SK-N-SH (cell line): Measurements from ENCODE around the gene LARP4. TPM values are rescaled to one million over a fixed set of nuclear protein-coding genes. Genes with fewer than 3 reads are reported as not detected.

Experiments used
- CTCF ChIA-PET: fragments of 300-600, 350-600 bp; formaldehyde crosslinking; extraction: SDS; loops from one replicate; lab custom pipeline; 2021; lab: Yijun Ruan, JAX
- POLR2A ChIA-PET: fragments of 350-600 bp; sonication (Branson Sonifier 250); formaldehyde crosslinking; extraction: SDS; loops from one replicate; lab custom pipeline; 2020; ENCODE audit warnings: antibody characterized with exemption, inconsistent platforms; lab: Yijun Ruan, JAX
- DNase-seq: peaks from one replicate; pipeline ENCODE4 v3.0.0; 2012
- H2AFZ ChIP-seq: fragments of 200-600 bp; sonication (generic); 2 replicates; pipeline ENCODE4 v1.8.1; 2016; ENCODE audit warnings: antibody characterized with exemption, mild to moderate bottlenecking, low read depth
- H3F3A ChIP-seq: fragments of 200-600 bp; sonication (generic); replicated peaks from 2 replicates; pipeline ENCODE3; 2016; ENCODE audit warnings: antibody characterized with exemption, mild to moderate bottlenecking; ENCODE audit not compliant: insufficient read depth
- H3K27ac ChIP-seq, 2 experiments: fragments of 200-500 bp in 1 of 2; fragments of 200-600 bp in 1 of 2; sonication (Bioruptor generic) in 1 of 2; sonication (generic), shearing (Covaris generic) in 1 of 2; 2 replicates each; pipeline versions ENCODE4 v1.5.1 to v1.6.1; 2014 to 2016; ENCODE audit warnings: low read depth in 2 of 2, inconsistent platforms in 1 of 2, low read length in 1 of 2, mild to moderate bottlenecking in 1 of 2, mixed read lengths in 1 of 2
- H3K27me3 ChIP-seq: fragments of 200-600 bp; sonication (generic), shearing (Covaris generic); 2 replicates; pipeline ENCODE4 v1.6.1; 2016; ENCODE audit warnings: mixed run types; ENCODE audit not compliant: insufficient read depth
- H3K36me3 ChIP-seq, 2 experiments: fragments of 200-500 bp in 1 of 2; fragments of 200-600 bp in 1 of 2; sonication (Bioruptor generic) in 1 of 2; sonication (generic) in 1 of 2; replicated peaks in 1 of 2; 2 replicates each; pipeline versions ENCODE3 to v1.5.1; 2014 to 2016; ENCODE audit warnings: low read length in 1 of 2, mild to moderate bottlenecking in 1 of 2; ENCODE audit not compliant: insufficient read depth in 2 of 2, control insufficient read depth in 1 of 2
- H3K4me1 ChIP-seq, 2 experiments: fragments of 200-500 bp in 1 of 2; fragments of 200-600 bp in 1 of 2; sonication (Bioruptor generic) in 1 of 2; sonication (generic), shearing (Covaris generic) in 1 of 2; 2 replicates each; pipeline versions ENCODE4 v1.5.1 to v1.6.1; 2014 to 2016; ENCODE audit warnings: low read depth in 1 of 2, low read length in 1 of 2, mixed run types in 1 of 2; ENCODE audit not compliant: insufficient read depth in 2 of 2, control insufficient read depth in 1 of 2
- H3K4me2 ChIP-seq: fragments of 200-600 bp; sonication (generic), shearing (Covaris generic); 2 replicates; pipeline ENCODE4 v1.6.1; 2017; ENCODE audit warnings: mixed run types
- H3K4me3 ChIP-seq, 2 experiments: fragments of 200-500 bp in 1 of 2; fragments of 200-600 bp in 1 of 2; sonication (Bioruptor generic) in 1 of 2; sonication (generic), shearing (Covaris generic) in 1 of 2; 2 replicates each; pipeline versions ENCODE4 v1.5.1 to v1.8.1; 2014 to 2016; ENCODE audit warnings: low read depth in 2 of 2, inconsistent platforms in 1 of 2, low read length in 1 of 2, mild to moderate bottlenecking in 1 of 2, mixed read lengths in 1 of 2, moderate library complexity in 1 of 2
- H3K79me2 ChIP-seq: fragments of 200-600 bp; sonication (generic); 2 replicates; pipeline ENCODE4 v1.8.1; 2017; ENCODE audit warnings: mild to moderate bottlenecking; ENCODE audit not compliant: insufficient read depth
- H3K9ac ChIP-seq: fragments of 200-600 bp; sonication (generic); 2 replicates; pipeline ENCODE4 v1.6.1; 2017; ENCODE audit warnings: mixed run types
- H3K9me2 ChIP-seq: fragments of 200-600 bp; sonication (generic); 2 replicates; pipeline ENCODE4 v1.6.1; 2017; ENCODE audit warnings: mixed run types
- H3K9me3 ChIP-seq: fragments of 200-600 bp; sonication (generic); 2 replicates; pipeline ENCODE4 v1.6.1; 2017; ENCODE audit warnings: mixed run types, mild to moderate bottlenecking, moderate library complexity
- H4K20me1 ChIP-seq: fragments of 200-600 bp; sonication (generic); 2 replicates; pipeline ENCODE4 v1.6.1; 2017; ENCODE audit warnings: mild to moderate bottlenecking, mixed run types; ENCODE audit not compliant: insufficient read depth
- ELF1 ChIP-seq: IDR thresholded peaks from 2 replicates; pipeline ENCODE4 v1.4.0; 2012
- EP300 ChIP-seq, 2 experiments: IDR thresholded peaks; 2 replicates each; pipeline versions ENCODE4 v1.4.0 to v1.6.1; 2012; ENCODE audit warnings: borderline replicate concordance in 1 of 2, low read depth in 1 of 2, low read length in 1 of 2
- FOXJ3 ChIP-seq: sonication (generic); formaldehyde crosslinking; IDR thresholded peaks from 2 replicates; pipeline ENCODE4 v1.5.1; 2020; ENCODE audit warnings: mild to moderate bottlenecking, missing genetic modification reagents
- GABPA ChIP-seq: IDR thresholded peaks from 2 replicates; pipeline ENCODE4 v1.4.0; 2012; ENCODE audit warnings: low read depth, mild to moderate bottlenecking
- GATA2 ChIP-seq: sonication (generic); formaldehyde crosslinking; IDR thresholded peaks from 2 replicates; pipeline ENCODE4 v1.5.0; 2020; ENCODE audit warnings: mild to moderate bottlenecking, missing genetic modification reagents
- IRF3 ChIP-seq: fragments of 150-350 bp; IDR thresholded peaks from 2 replicates; pipeline ENCODE4 v1.6.1; 2016; ENCODE audit warnings: mild to moderate bottlenecking, low read depth, low read length
- MEF2A ChIP-seq: IDR thresholded peaks from 2 replicates; pipeline ENCODE4 v1.4.0; 2012; ENCODE audit warnings: low read depth, borderline replicate concordance
- MXI1 ChIP-seq: IDR thresholded peaks from 2 replicates; pipeline ENCODE4 v1.6.1; 2012; ENCODE audit warnings: mild to moderate bottlenecking, low read depth, low read length, improper control_type of control experiment
- NFIC ChIP-seq: IDR thresholded peaks from 2 replicates; pipeline ENCODE4 v1.4.0; 2012; ENCODE audit warnings: borderline replicate concordance
- RFX5 ChIP-seq: IDR thresholded peaks from 2 replicates; pipeline ENCODE4 v1.6.1; 2012; ENCODE audit warnings: mild to moderate bottlenecking, improper control_type of control experiment, low read length
- SIN3A ChIP-seq: IDR thresholded peaks from 2 replicates; pipeline ENCODE4 v1.6.1; 2012; ENCODE audit warnings: low read depth, mild to moderate bottlenecking, low read length, moderate library complexity, borderline replicate concordance
- TAF1 ChIP-seq: IDR thresholded peaks from 2 replicates; pipeline ENCODE4 v1.6.1; 2012; ENCODE audit warnings: low read depth, mild to moderate bottlenecking, low read length, moderate library complexity, borderline replicate concordance
- TCF12 ChIP-seq: IDR thresholded peaks from 2 replicates; pipeline ENCODE4 v1.4.0; 2012
- TEAD4 ChIP-seq: IDR thresholded peaks from 2 replicates; pipeline ENCODE4 v1.4.0; 2012; ENCODE audit warnings: mild to moderate bottlenecking, borderline replicate concordance; ENCODE audit not compliant: insufficient read depth
- WGBS: methylation state at CpG from one replicate; pipeline ENCODE4 v1.1.6; 2017; ENCODE audit warnings: low lambda C conversion rate; 5-methylcytosine and 5-hydroxymethylcytosine counted together
- polyA plus RNA-seq, 3 experiments: library from polyadenylated mRNA; depleted of rRNA; stranded (reverse); fragments of >200 nt; gene quantifications; 2 replicates each; pipeline ENCODE4 v1.2.3, GENCODE V29; 2012
- TF ChIP-seq, protein P1 (sequence below): fragments of 150-350 bp; IDR thresholded peaks from 2 replicates; pipeline ENCODE4 v1.6.1; 2017; ENCODE audit warnings: antibody characterized with exemption, low read length, low read depth, borderline replicate concordance

The LARP4 gene
- polyA plus RNA-seq, 1 of the 3 experiments (the other 2 are of a cell fraction) = 10.8 TPM

DNA sequence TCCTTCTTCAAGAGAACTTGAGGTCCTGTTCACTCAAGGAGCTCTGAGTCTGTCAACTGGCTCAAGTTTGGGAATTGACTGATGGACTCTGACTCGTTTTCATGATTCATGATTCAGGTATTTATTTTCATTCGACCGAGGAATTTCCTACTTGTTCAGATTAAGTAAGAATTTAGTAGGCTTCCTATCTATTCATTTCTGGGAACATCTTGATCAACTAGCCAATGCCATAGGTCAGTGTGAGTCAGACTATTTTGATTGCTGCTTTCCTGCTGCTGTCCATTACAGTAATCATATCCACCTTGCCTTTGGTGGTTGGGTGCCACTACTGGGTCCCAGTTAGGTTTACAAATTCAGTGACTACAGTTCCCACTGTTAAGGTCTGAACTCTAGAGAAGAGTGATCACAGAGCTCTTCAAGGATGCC lies 10.4 kb upstream of the LARP4 start (continued):
- TF ChIP-seq IRF3 = no peak
- peak; percentile 47; the same call in 1 of the 2 replicates for TF ChIP-seq NFIC
- TF ChIP-seq GABPA = no peak
- TF ChIP-seq, protein P1, sequence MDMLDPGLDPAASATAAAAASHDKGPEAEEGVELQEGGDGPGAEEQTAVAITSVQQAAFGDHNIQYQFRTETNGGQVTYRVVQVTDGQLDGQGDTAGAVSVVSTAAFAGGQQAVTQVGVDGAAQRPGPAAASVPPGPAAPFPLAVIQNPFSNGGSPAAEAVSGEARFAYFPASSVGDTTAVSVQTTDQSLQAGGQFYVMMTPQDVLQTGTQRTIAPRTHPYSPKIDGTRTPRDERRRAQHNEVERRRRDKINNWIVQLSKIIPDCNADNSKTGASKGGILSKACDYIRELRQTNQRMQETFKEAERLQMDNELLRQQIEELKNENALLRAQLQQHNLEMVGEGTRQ = no peak
- TF ChIP-seq TAF1 = no peak
- no peak for TF ChIP-seq GATA2 (CRISPR knock-in tag)
- no peak for TF ChIP-seq ELF1
- TF ChIP-seq TCF12 = peak; percentile 86

GRCh38 chr12:50394469-50395029 lies 6.1 kb upstream of the LARP4 start:
- no peak for TF ChIP-seq SIN3A
- TF ChIP-seq EP300 (IDR thresholded peaks at IDR 0.05; ENCODE audit: borderline replicate concordance in 1 of 2, low read depth in 1 of 2, low read length in 1 of 2) = no peak
- TF ChIP-seq TEAD4 = no peak
- no peak for TF ChIP-seq MEF2A
- no peak for TF ChIP-seq RFX5
- TF ChIP-seq MXI1 = no peak
- TF ChIP-seq FOXJ3 (CRISPR knock-in tag) = no peak
- no peak overlapping the region for H3K4me3 ChIP-seq
- no peak overlapping the region for H3K27ac ChIP-seq
- peaks cover 15% of the 10 kb centered on the region for H3F3A ChIP-seq
- H3K79me2 ChIP-seq = no peaks in the 10 kb centered on the region
- H4K20me1 ChIP-seq = no peaks in the 10 kb centered on the region
- H2AFZ ChIP-seq = no peak overlapping the region
- H3K4me1 ChIP-seq = peaks cover 0 to 4% of the 10 kb centered on the region in 2 experiments; a peak in 1 of 4 replicates
- POLR2A ChIA-PET = no interaction called here
- H3K9me2 ChIP-seq = no peaks in the 10 kb centered on the region
- H3K36me3 ChIP-seq = no peaks in the 10 kb centered on the region
- H3K27me3 ChIP-seq = no peaks in the 10 kb centered on the region
- 76% methylated on average over 4 of the region's 4 CpGs for WGBS
- DNase-seq = no peak
- H3K4me2 ChIP-seq = no peak overlapping the region
- H3K9me3 ChIP-seq = no peaks in the 10 kb centered on the region
- CTCF ChIA-PET = no interaction called here
- H3K9ac ChIP-seq = no peak overlapping the region
